ENCODE data around the gene ZNF674.
"Not testable (repeated sequence)": the region's sequence is repeated elsewhere in the genome, so short reads cannot be mapped to it uniquely, and the experiment has no call there.

ZNF674 gene

GRCh38 chrX:46549914-46550313 lies 4.7 kb upstream of the ZNF674 start:
- no peaks in the 10 kb centered on the region for H3K9me3 ChIP-seq (replicated peaks; ENCODE audit: insufficient read depth, low read length)
- H3K79me2 ChIP-seq (ENCODE audit: low read length) = peaks cover 38% of the 10 kb centered on the region
- H3K27ac ChIP-seq (ENCODE audit: low read length) = no peak overlapping the region
- H3K27me3 ChIP-seq (replicated peaks; ENCODE audit: insufficient read depth, low read length) = no peaks in the 10 kb centered on the region
- DNase-seq = no peak
- no peak overlapping the region for H2AFZ ChIP-seq (ENCODE audit: low read length)
- TF ChIP-seq EZH2phosphoT487 (IDR thresholded peaks at IDR 0.05; ENCODE audit: low read length) (no peak), CTCF (IDR thresholded peaks at IDR 0.05; ENCODE audit: low read length) (no peak), EZH2 (optimal IDR thresholded peaks at IDR 0.05; ENCODE audit: low read depth, low read length) (no peak)
- no peak overlapping the region for H3K4me3 ChIP-seq (ENCODE audit: low read length)
- H3K4me2 ChIP-seq (ENCODE audit: low read depth, low read length) = no peak overlapping the region
- no peak overlapping the region for H3K9ac ChIP-seq (ENCODE audit: low read length)
- H4K20me1 ChIP-seq (ENCODE audit: insufficient read depth, low read length) = no peaks in the 10 kb centered on the region
- H3K4me1 ChIP-seq (ENCODE audit: low read length) = peaks cover 9% of the 10 kb centered on the region; the same call in 1 of the 2 replicates
- no peaks in the 10 kb centered on the region for H3K9me2 ChIP-seq (replicated peaks; ENCODE audit: insufficient read depth, low read length)
- no peaks in the 10 kb centered on the region for H3K36me3 ChIP-seq (replicated peaks; ENCODE audit: insufficient read depth, low read length)
- no peaks in the 10 kb centered on the region for H3F3A ChIP-seq (ENCODE audit: insufficient read depth, low read length)

GRCh38 chrX:46547857-46548256 lies 2.6 kb upstream of the ZNF674 start:
- no peaks in the 10 kb centered on the region for H3K27me3 ChIP-seq (replicated peaks; ENCODE audit: insufficient read depth, low read length)
- peaks cover 42% of the 10 kb centered on the region for H3K79me2 ChIP-seq (ENCODE audit: low read length)
- H3K27ac ChIP-seq (ENCODE audit: low read length) = no peak overlapping the region
- DNase-seq = no peak
- no peak overlapping the region for H3K9ac ChIP-seq (ENCODE audit: low read length)
- no peak overlapping the region for H3K4me2 ChIP-seq (ENCODE audit: low read depth, low read length)
- no peak for TF ChIP-seq EZH2 (optimal IDR thresholded peaks at IDR 0.05; ENCODE audit: low read depth, low read length)
- TF ChIP-seq CTCF (IDR thresholded peaks at IDR 0.05; ENCODE audit: low read length) = no peak
- TF ChIP-seq EZH2phosphoT487 (IDR thresholded peaks at IDR 0.05; ENCODE audit: low read length) = no peak
- no peaks in the 10 kb centered on the region for H3K36me3 ChIP-seq (replicated peaks; ENCODE audit: insufficient read depth, low read length)
- no peaks in the 10 kb centered on the region for H3F3A ChIP-seq (ENCODE audit: insufficient read depth, low read length)
- no peak overlapping the region for H3K4me3 ChIP-seq (ENCODE audit: low read length)
- no peaks in the 10 kb centered on the region for H3K9me3 ChIP-seq (replicated peaks; ENCODE audit: insufficient read depth, low read length)
- peaks cover 9% of the 10 kb centered on the region; the same call in 1 of the 2 replicates for H3K4me1 ChIP-seq (ENCODE audit: low read length)
- no peaks in the 10 kb centered on the region for H4K20me1 ChIP-seq (ENCODE audit: insufficient read depth, low read length)
- H2AFZ ChIP-seq (ENCODE audit: low read length) = no peak overlapping the region
- H3K9me2 ChIP-seq (replicated peaks; ENCODE audit: insufficient read depth, low read length) = no peaks in the 10 kb centered on the region

- H3K4me3 ChIP-seq (ENCODE audit: low read length) = peak overlapping the region; percentile 75
Observed at GRCh38 chrX:46544527-46544926, 694 bp downstream of the ZNF674 start.

GRCh38 chrX:46543441-46543840 lies 1.8 kb downstream of the ZNF674 start:
- no peak for DNase-seq
- Histone ChIP-seq H3K27me3 (replicated peaks; ENCODE audit: insufficient read depth, low read length) (no peaks in the 10 kb centered on the region), H3K4me3 (ENCODE audit: low read length) (no peak overlapping the region), H2AFZ (ENCODE audit: low read length) (no peak overlapping the region), H3F3A (ENCODE audit: insufficient read depth, low read length) (no peaks in the 10 kb centered on the region), H3K36me3 (replicated peaks; ENCODE audit: insufficient read depth, low read length) (no peaks in the 10 kb centered on the region), H3K9me3 (replicated peaks; ENCODE audit: insufficient read depth, low read length) (no peaks in the 10 kb centered on the region), H3K4me2 (ENCODE audit: low read depth, low read length) (no peak overlapping the region), H3K9ac (ENCODE audit: low read length) (no peak overlapping the region), H3K79me2 (ENCODE audit: low read length) (peaks cover 38% of the 10 kb centered on the region), H3K27ac (ENCODE audit: low read length) (no peak overlapping the region), H3K4me1 (ENCODE audit: low read length) (peaks cover 9% of the 10 kb centered on the region; the same call in 1 of the 2 replicates), H3K9me2 (replicated peaks; ENCODE audit: insufficient read depth, low read length) (no peaks in the 10 kb centered on the region), H4K20me1 (ENCODE audit: insufficient read depth, low read length) (no peaks in the 10 kb centered on the region)
- TF ChIP-seq EZH2phosphoT487 (IDR thresholded peaks at IDR 0.05; ENCODE audit: low read length) = no peak
- no peak for TF ChIP-seq EZH2 (optimal IDR thresholded peaks at IDR 0.05; ENCODE audit: low read depth, low read length)
- TF ChIP-seq CTCF (IDR thresholded peaks at IDR 0.05; ENCODE audit: low read length) = no peak

More at GRCh38 chrX:46544527-46544926, 694 bp downstream of the ZNF674 start:
- peaks cover 42% of the 10 kb centered on the region for H3K79me2 ChIP-seq (ENCODE audit: low read length)
- peak overlapping the region; percentile 92 for H3K9ac ChIP-seq (ENCODE audit: low read length)
- H3K4me2 ChIP-seq (ENCODE audit: low read depth, low read length) = peak overlapping the region; percentile 69
- DNase-seq; H3K9me2 ChIP-seq (replicated peaks; ENCODE audit: insufficient read depth, low read length); H3K27me3 ChIP-seq (replicated peaks; ENCODE audit: insufficient read depth, low read length); H3K4me1 ChIP-seq (ENCODE audit: low read length); H3F3A ChIP-seq (ENCODE audit: insufficient read depth, low read length); H3K36me3 ChIP-seq (replicated peaks; ENCODE audit: insufficient read depth, low read length); H3K9me3 ChIP-seq (replicated peaks; ENCODE audit: insufficient read depth, low read length); H4K20me1 ChIP-seq (ENCODE audit: insufficient read depth, low read length); H3K27ac ChIP-seq (ENCODE audit: low read length): not testable (repeated sequence)
- peak overlapping the region; percentile 65 for H2AFZ ChIP-seq (ENCODE audit: low read length)
